ENCODE data around the gene TPO.

Gene TPO

DNA sequence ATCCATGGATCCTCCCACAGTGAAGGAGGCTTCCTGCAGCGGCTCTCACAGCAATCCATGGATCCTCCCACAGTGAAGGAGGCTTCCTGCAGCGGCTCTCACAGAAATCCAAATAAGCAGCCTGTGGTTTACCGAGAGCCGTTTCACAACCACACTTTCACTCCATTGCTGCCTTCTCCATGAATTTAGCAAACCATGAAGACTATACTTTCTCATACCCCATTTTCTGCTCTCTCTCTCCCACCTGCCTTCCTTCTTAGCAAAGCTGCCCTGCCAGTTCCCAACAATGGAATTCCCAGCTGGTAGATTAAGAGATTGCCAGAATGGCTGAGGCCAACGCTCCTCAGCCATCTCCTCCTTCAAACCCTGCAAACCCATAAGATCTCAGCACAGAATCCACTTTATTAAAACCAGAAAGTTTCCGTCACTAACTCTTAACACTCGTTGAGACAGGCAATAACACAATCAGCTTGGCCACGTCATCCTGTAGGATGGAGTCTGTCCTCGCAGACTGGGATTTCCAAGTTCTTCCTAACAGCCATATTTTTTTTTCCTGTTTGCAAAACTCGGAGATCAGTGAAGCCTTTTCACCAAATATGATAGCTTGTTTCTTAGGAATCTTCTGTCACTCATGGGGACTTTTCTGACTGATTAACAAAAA lies 168.8 kb downstream of the TPO start:
- Histone ChIP-seq H3K9ac (ENCODE audit: low read depth, low read length) (no peak overlapping the region), H3K36me3 (ENCODE audit: insufficient read depth, low read length) (no peaks in the 10 kb centered on the region), H3K27me3 (ENCODE audit: insufficient read depth, low read length) (no peaks in the 10 kb centered on the region), H3K4me1 (ENCODE audit: insufficient read depth, low read length) (peaks cover 6% of the 10 kb centered on the region), H3K9me3 (ENCODE audit: insufficient read depth, low read depth, low read length) (no peaks in the 10 kb centered on the region), H3K4me3 (ENCODE audit: low read length) (no peak overlapping the region), H3K27ac (ENCODE audit: low read depth, low read length) (no peak overlapping the region)
- 88% methylated on average over 10 of the region's 10 CpGs for WGBS

DNA sequence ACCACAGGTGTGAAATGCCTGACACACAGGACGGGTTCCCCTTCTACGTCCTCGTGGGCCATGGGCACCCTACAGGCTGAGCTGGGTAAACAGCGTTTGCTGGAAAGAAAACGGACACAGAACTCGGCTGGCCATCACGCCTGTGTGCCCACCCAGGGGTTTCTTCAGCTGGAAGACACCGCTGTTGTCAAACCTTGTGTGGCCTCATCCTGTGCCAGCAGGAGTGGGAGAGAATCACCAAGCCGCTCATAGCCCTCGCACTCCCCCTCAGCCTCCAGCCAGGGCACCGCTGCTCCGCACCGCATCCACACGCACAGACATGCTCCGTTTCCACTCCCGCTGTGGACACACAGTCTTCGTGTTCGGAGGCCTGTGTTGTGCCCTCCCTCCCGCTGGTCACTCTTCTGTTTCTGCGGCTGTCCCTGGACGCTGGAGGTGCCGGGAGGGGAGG lies 169.7 kb downstream of the TPO start:
- Histone ChIP-seq H3K4me3 (ENCODE audit: low read length) (no peak overlapping the region), H3K9ac (ENCODE audit: low read depth, low read length) (no peak overlapping the region), H3K36me3 (ENCODE audit: insufficient read depth, low read length) (no peaks in the 10 kb centered on the region), H3K27me3 (ENCODE audit: insufficient read depth, low read length) (no peaks in the 10 kb centered on the region), H3K9me3 (ENCODE audit: insufficient read depth, low read depth, low read length) (no peaks in the 10 kb centered on the region), H3K27ac (ENCODE audit: low read depth, low read length) (no peak overlapping the region), H3K4me1 (ENCODE audit: insufficient read depth, low read length) (peaks cover 6% of the 10 kb centered on the region)
- 93% methylated on average over 22 of the region's 22 CpGs for WGBS

DNA sequence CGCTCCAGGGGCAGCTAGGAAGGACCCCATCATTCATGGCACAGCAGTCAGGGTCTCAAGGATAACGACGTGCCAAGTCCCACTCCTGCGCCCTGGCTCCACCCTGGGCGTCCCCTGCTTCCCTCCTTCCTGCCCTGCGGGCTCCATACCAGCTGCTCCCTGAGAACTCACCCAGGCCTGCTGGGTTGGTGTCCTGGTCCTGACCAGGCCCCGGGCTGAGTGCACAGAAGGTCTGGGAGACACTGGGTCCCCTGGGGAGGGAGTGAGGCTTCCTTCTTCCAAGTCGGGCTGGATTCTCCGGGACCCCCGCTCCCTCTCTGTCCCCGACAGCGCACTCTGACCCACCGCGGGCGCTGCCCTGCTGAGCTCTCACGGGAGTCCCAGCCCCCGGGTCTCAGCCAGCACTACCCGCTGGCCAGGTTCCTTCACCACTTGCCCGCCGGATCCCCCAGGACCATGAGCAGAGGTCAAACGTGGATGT lies 170.8 kb downstream of the TPO start:
- 96% methylated on average over 21 of the region's 21 CpGs for WGBS
- Histone ChIP-seq H3K9me3 (ENCODE audit: insufficient read depth, low read depth, low read length) (no peaks in the 10 kb centered on the region), H3K27ac (ENCODE audit: low read depth, low read length) (no peak overlapping the region), H3K4me3 (ENCODE audit: low read length) (no peak overlapping the region), H3K27me3 (ENCODE audit: insufficient read depth, low read length) (no peaks in the 10 kb centered on the region), H3K36me3 (ENCODE audit: insufficient read depth, low read length) (no peaks in the 10 kb centered on the region), H3K4me1 (ENCODE audit: insufficient read depth, low read length) (peaks cover 6% of the 10 kb centered on the region), H3K9ac (ENCODE audit: low read depth, low read length) (no peak overlapping the region)

DNA sequence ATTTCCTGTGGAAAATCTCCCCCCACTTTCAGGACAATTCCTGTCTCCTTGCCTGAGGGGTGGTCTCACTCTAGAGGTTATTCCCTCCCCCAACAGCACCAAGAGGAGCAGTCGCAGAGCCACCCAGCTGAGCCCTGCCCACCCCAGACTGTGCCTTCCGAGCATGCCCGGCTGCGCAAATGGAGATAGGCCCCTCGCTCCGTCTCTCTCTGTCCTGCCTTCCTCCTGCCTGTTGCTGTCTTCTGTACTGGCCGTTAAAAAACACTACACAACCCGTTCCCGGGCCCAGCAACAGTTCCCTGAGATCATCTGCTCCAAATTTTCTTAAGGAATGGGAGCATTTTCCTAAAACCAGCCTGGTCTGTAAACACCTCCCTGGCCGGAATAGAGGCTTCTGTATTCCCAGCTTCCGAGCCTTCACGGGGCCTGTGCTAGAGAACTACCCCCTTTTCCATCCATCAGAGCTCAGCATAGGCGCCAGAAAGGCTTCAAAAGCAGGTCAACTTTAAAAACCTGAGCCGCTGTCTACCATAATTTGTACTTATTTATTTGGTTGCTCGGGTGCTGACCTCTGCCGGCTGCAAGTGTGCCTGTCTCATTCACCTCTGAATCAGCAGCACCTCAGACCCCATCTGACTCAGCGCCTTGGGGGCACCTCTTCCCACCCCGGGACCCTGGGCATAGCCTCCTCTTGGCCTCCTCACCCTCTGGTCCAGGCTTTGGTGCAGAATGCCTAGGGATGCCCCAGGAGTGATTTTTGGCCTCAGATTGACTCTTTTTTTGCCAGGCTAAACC lies 171.6 kb downstream of the TPO start:
- Histone ChIP-seq H3K27me3 (ENCODE audit: insufficient read depth, low read length) (no peaks in the 10 kb centered on the region), H3K9ac (ENCODE audit: low read depth, low read length) (no peak overlapping the region), H3K27ac (ENCODE audit: low read depth, low read length) (no peak overlapping the region), H3K4me3 (ENCODE audit: low read length) (no peak overlapping the region), H3K4me1 (ENCODE audit: insufficient read depth, low read length) (peaks cover 6% of the 10 kb centered on the region), H3K36me3 (ENCODE audit: insufficient read depth, low read length) (no peaks in the 10 kb centered on the region), H3K9me3 (ENCODE audit: insufficient read depth, low read depth, low read length) (no peaks in the 10 kb centered on the region)
- WGBS, result 93% methylated on average over 18 of the region's 18 CpGs

DNA sequence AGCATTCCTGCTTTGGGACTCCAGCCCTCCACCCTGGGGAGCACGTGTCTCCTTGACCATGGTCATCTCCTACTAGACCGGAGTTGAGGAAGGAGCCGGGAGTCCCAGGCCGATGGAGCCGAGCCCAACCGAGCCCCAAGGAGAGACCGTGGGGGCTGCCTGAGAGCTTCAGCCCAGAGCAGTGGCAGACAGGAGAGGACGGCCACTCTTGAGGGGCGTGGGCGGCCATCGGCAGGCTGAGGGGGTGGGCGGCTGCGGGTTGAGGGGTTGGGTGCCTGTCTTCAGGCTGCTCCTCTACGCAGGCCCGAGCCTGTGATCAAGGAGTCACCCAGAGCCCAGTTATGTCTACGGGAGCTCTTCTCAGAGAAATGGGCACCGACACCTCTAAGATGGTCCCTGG lies 172.4 kb downstream of the TPO start:
- H3K4me1 ChIP-seq (ENCODE audit: insufficient read depth, low read length), result peaks cover 6% of the 10 kb centered on the region
- H3K36me3 ChIP-seq (ENCODE audit: insufficient read depth, low read length), result no peaks in the 10 kb centered on the region
- H3K9ac ChIP-seq (ENCODE audit: low read depth, low read length), result no peak overlapping the region
- WGBS, result 95% methylated on average over 17 of the region's 17 CpGs
- no peaks in the 10 kb centered on the region for H3K9me3 ChIP-seq (ENCODE audit: insufficient read depth, low read depth, low read length)
- H3K27ac ChIP-seq (ENCODE audit: low read depth, low read length), result no peak overlapping the region
- no peak overlapping the region for H3K4me3 ChIP-seq (ENCODE audit: low read length)
- no peaks in the 10 kb centered on the region for H3K27me3 ChIP-seq (ENCODE audit: insufficient read depth, low read length)

DNA sequence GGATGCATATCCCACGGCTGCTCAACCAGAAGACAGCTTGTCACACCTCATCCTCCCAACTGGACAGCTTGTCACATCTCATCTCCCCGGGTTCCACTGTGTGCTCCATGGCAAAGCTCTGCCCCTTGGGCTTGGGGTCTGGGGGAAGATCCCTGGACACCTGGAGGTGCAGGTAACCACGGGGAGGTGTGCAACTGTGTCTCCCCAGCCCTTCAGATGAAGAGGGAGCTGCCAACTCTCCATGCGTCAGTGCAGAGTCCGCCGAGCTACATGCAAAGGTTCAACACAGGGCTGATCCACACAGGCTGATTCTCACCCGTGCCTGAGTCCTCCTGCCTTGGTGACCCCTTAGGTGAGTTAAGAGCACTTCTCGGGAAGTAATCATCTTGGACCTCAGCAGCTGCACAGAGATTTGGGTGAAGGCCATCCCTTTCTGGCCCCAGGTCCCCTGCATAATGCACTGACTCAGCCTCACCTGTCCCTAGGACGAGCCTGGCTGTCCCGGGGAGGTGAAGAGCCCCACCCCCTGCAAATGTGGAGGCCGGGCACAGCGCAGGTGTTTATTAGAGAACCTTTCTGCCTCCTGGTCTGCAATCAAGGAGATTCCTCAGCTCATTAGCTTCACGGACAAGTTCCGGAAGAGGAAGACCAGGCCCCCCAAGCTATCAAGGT lies 173.1 kb downstream of the TPO start:
- H3K27me3 ChIP-seq (ENCODE audit: insufficient read depth, low read length), result no peaks in the 10 kb centered on the region
- H3K4me1 ChIP-seq (ENCODE audit: insufficient read depth, low read length), result peaks cover 6% of the 10 kb centered on the region
- 89% methylated on average over 14 of the region's 14 CpGs for WGBS
- H3K9ac ChIP-seq (ENCODE audit: low read depth, low read length), result no peak overlapping the region
- no peaks in the 10 kb centered on the region for H3K36me3 ChIP-seq (ENCODE audit: insufficient read depth, low read length)
- H3K27ac ChIP-seq (ENCODE audit: low read depth, low read length), result no peak overlapping the region
- H3K4me3 ChIP-seq (ENCODE audit: low read length), result no peak overlapping the region
- H3K9me3 ChIP-seq (ENCODE audit: insufficient read depth, low read depth, low read length), result no peaks in the 10 kb centered on the region

DNA sequence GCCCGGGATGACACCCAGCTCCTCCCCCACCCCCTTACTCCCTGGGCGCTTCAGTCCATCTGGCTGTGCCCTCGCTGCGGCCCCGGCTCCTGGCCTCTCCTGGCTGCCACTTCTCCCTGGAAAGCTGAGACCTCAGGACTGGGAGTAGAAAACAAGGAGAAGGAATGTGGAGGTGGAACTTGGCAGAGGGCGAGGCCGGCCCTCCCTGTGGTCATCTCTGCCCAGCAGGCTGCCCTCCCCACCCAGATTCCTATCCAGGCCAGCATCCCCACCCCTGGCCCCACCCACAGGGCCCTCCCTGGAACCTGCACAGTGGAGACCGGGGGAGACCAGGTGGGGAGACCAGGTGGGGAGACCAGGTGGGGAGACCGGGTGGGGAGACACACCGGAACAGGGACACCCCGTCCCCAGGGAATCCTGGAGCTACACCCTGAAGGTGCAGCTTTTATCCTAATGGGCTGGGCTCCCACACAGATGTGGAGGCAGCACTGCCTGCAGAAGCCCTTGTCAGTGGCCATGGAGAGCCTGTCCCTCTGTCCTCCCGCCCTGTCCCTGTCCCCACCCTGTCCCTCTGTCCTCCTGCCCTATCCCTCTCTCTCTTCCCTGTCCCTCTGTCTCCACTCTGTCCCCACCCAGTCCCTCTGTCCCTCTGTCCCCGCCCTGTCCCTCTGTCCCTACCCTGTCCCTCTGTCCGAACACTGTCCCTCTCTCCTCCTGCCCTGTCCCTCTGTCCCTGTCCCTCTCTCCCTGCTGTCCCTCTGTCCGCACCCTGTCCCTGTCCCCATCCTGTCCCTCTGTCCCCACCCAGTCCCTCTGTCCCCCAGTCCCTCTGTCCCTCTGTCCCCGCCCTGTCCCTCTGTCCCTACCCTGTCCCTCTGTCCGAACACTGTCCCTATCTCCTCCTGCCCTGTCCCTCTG lies 173.9 kb downstream of the TPO start:
- no peak overlapping the region for H3K9ac ChIP-seq (ENCODE audit: low read depth, low read length)
- no peak overlapping the region for H3K4me3 ChIP-seq (ENCODE audit: low read length)
- no peak overlapping the region for H3K27ac ChIP-seq (ENCODE audit: low read depth, low read length)
- no peaks in the 10 kb centered on the region for H3K9me3 ChIP-seq (ENCODE audit: insufficient read depth, low read depth, low read length)
- no peaks in the 10 kb centered on the region for H3K27me3 ChIP-seq (ENCODE audit: insufficient read depth, low read length)
- WGBS, result 89% methylated on average over 17 of the region's 17 CpGs
- H3K4me1 ChIP-seq (ENCODE audit: insufficient read depth, low read length), result peaks cover 7% of the 10 kb centered on the region
- H3K36me3 ChIP-seq (ENCODE audit: insufficient read depth, low read length), result no peaks in the 10 kb centered on the region

DNA sequence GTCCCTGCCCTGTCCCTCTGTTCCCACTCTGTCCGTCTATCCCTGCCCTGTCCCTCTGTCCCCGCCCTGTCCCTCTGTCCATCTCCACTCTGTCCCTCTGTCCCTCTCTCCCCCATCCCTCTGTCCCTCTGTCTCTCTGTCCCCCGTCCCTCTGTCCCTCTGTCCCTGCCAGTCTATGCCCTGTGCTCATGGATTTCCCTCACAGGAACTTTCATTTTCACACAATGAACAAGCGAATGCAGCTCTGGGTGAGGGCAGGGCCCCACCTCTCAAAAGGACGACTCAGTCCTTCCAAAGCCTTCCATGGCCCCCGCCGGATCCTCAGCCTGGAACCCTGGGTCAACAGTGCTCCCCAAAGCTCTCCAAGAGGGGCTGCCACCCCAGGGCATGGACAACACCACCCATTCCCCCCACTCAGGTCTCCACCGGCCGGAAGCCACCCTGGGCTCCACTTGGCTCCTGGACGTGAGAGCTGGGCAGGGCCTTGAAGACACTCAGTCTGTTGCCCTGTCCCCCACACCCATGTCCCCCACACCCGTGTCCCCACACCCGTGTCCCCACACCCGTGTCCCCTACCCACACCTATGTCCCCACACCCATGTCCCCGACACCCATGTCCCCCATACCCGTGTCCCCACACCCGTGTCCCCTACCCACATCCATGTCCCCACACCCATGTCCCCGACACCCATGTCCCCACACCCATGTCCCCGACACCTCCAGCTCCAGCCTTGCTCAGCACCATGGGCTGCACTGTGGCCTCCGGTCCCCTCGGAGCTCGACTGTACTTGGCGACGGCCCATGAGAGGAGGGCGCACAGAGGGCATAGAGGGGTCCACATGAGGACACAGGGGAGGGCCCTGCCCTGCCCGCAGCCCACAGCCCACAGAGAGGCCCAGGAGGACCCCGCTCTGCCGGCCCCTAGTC lies 175.1 kb downstream of the TPO start:
- no peak overlapping the region for H3K4me3 ChIP-seq (ENCODE audit: low read length)
- no peaks in the 10 kb centered on the region for H3K36me3 ChIP-seq (ENCODE audit: insufficient read depth, low read length)
- no peaks in the 10 kb centered on the region for H3K9me3 ChIP-seq (ENCODE audit: insufficient read depth, low read depth, low read length)
- H3K27me3 ChIP-seq (ENCODE audit: insufficient read depth, low read length), result no peaks in the 10 kb centered on the region
- H3K4me1 ChIP-seq (ENCODE audit: insufficient read depth, low read length), result peaks cover 7% of the 10 kb centered on the region; the same call in 1 of the 2 replicates
- no peak overlapping the region for H3K27ac ChIP-seq (ENCODE audit: low read depth, low read length)
- H3K9ac ChIP-seq (ENCODE audit: low read depth, low read length), result no peak overlapping the region
- 90% methylated on average over 27 of the region's 27 CpGs for WGBS

DNA sequence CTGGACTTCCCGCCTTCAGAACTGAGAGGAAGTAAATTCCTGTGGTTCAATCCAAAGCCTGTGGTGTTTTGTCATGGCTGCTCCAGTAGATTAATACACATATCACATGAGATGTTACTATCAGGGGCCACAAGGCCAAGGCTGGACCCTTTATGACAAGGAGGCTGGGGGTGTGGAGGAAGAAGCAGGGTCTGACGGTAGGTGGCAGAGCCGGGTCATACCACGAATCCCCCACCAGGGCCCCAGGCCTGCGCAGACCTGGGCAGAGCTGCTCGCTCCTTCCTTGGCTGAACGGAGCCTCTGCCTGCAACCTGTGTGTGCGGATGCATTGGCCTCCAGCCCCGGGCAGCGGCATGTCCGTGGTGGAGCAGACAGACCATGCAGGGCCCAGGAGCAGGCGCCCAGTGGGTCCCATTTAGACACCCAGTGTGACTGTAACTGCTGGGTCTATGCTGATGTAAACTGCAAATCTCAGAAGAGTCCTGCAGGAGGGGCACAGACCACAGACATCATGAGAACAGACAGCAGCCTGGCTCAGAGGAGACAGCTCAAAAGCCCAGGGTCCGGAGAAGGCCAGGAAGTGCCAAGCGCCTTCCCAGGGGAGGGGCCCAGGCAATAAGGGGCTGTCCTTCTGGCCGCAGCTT lies 175.8 kb downstream of the TPO start:
- WGBS, result 78% methylated on average over 15 of the region's 15 CpGs

More for the DNA sequence above, 175.8 kb downstream of the TPO start:
- Histone ChIP-seq H3K9ac (ENCODE audit: low read depth, low read length) (no peak overlapping the region), H3K36me3 (ENCODE audit: insufficient read depth, low read length) (no peaks in the 10 kb centered on the region), H3K9me3 (ENCODE audit: insufficient read depth, low read depth, low read length) (no peaks in the 10 kb centered on the region), H3K4me1 (ENCODE audit: insufficient read depth, low read length) (peaks cover 7% of the 10 kb centered on the region; the same call in 1 of the 2 replicates), H3K27ac (ENCODE audit: low read depth, low read length) (no peak overlapping the region), H3K4me3 (ENCODE audit: low read length) (no peak overlapping the region), H3K27me3 (ENCODE audit: insufficient read depth, low read length) (no peaks in the 10 kb centered on the region)
